MG63 (cell line): ENCODE data around the gene PLPPR2. TPM values are rescaled to one million over a fixed set of nuclear protein-coding genes. Genes with fewer than 3 reads are reported as not detected.
"Not testable (repeated sequence)": the region's sequence is repeated elsewhere in the genome, so short reads cannot be mapped to it uniquely, and the experiment has no call there.

Experiments
- DNase-seq: peaks from one replicate; pipeline ENCODE4 v3.0.0-alpha.2; 2020
- H3K27me3 ChIP-seq: fragments of 250-450 bp; sonication (Bioruptor Pico); 2 replicates; pipeline ENCODE4 v1.5.1; 2020; ENCODE audit warnings: mild to moderate bottlenecking, moderate library complexity
- H3K36me3 ChIP-seq: fragments of 250-450 bp; sonication (Bioruptor Pico); 2 replicates; pipeline ENCODE4 v1.5.1; 2020; ENCODE audit warnings: mild to moderate bottlenecking, moderate library complexity
- H3K4me3 ChIP-seq: fragments of 250-450 bp; sonication (Bioruptor Pico); 2 replicates; pipeline ENCODE4 v1.5.1; 2020; ENCODE audit warnings: mild to moderate bottlenecking, moderate library complexity
- H3K9me3 ChIP-seq: fragments of 250-450 bp; sonication (Bioruptor Pico); 2 replicates; pipeline ENCODE4 v1.5.1; 2020; ENCODE audit warnings: mild to moderate bottlenecking, moderate library complexity
- total RNA-seq: library from RNA; depleted of rRNA; stranded (reverse); fragments of >200 nt; shearing (Covaris generic); gene quantifications from 2 replicates; pipeline ENCODE4 v1.2.3, GENCODE V29; 2014; ENCODE audit warnings: low replicate concordance

PLPPR2 gene
- total RNA-seq, 1 experiment from 2014 or later: 12.3 TPM

DNA sequence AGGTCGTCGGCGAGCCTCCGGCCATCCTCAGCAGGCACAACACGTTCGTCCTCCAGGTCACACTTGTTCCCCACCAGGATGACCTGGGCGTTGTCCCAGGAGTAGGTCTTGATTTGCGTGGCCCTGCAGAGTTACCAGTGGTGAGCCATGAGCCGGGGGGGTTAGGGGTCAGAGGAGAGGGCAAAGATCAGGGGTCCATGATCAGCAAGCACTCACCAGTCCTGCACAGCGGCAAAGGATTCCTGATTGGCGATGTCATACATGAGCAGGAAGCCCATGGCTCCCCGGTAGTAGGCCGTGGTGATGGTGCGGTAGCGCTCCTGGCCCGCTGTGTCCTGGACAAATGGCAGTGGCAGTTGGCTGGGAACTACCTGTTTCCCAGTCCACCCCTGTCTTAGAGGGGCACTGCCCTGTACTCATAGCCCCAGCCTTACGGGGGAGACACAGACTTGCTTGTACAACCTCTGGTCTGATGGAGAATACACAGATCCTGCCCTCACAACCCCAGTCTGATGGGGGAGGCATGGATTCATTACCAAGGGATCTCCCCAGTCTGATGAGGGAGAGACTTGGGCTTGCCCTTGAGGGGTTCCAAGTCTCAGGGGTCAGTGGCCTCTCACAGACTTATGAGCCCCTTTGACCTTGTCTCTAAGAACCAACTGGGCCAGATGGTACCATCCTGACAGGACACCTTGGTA, 19.6 kb upstream of the PLPPR2 start:
- peaks cover 4% of the 10 kb centered on the region; the same call in 1 of the 2 replicates for H3K36me3 ChIP-seq

DNA sequence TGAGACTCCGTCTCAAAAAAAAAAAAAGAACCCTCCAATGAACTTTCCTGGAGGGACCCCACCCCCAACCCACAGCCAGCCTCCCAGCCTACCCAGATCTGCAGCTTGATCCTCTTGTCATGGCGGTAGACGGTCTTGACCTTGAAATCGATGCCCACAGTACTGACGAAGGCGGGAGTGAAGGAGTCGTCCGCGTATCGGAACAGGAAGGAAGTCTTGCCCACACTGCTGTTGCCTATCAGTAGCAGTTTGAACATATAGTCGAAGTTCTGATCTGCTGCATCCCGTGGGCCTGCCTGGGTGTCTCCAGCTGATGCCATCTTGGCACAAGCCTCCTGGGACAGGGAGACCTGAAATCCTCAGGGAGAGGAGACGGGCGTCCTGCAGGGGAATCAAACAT, 18.2 kb upstream of the PLPPR2 start:
- Histone ChIP-seq H3K4me3 (no peak overlapping the region), H3K27me3 (no peaks in the 10 kb centered on the region), H3K36me3 (peaks cover 12% of the 10 kb centered on the region), H3K9me3 (no peaks in the 10 kb centered on the region)
- no peak for DNase-seq

More for the DNA sequence above, 19.6 kb upstream of the PLPPR2 start:
- DNase-seq: no peak
- H3K27me3 ChIP-seq: no peaks in the 10 kb centered on the region
- no peaks in the 10 kb centered on the region for H3K9me3 ChIP-seq
- H3K4me3 ChIP-seq: no peak overlapping the region

GRCh38 chr19:11338121-11338520, 17.1 kb upstream of the PLPPR2 start:
- H3K27me3 ChIP-seq: no peaks in the 10 kb centered on the region
- no peak overlapping the region for H3K4me3 ChIP-seq
- no peaks in the 10 kb centered on the region for H3K9me3 ChIP-seq
- no peak for DNase-seq
- H3K36me3 ChIP-seq: peaks cover 17% of the 10 kb centered on the region

- peaks cover 17% of the 10 kb centered on the region for H3K36me3 ChIP-seq
- DNase-seq: no peak
- H3K27me3 ChIP-seq: no peaks in the 10 kb centered on the region
- H3K9me3 ChIP-seq: no peaks in the 10 kb centered on the region
- H3K4me3 ChIP-seq: no peak overlapping the region
Observed at GRCh38 chr19:11338569-11339253, 16.5 kb upstream of the PLPPR2 start.

- Histone ChIP-seq H3K27me3 (no peaks in the 10 kb centered on the region), H3K9me3 (no peaks in the 10 kb centered on the region), H3K36me3 (peaks cover 17% of the 10 kb centered on the region), H3K4me3 (peak within 1 kb of the TSS; percentile 19)
- peak; percentile 78 for DNase-seq
Observed at GRCh38 chr19:11339254-11340098, 15.8 kb upstream of the PLPPR2 start, which contains the start of gene RAB3D. Gene RAB3D, minus strand, starts transcription at chr19:11339657. Its CDS starts 2,258 bp downstream, at chr19:11337399.

GRCh38 chr19:11340099-11340467, 15.1 kb upstream of the PLPPR2 start:
- H3K9me3 ChIP-seq, DNase-seq, H3K27me3 ChIP-seq: not testable (repeated sequence)
- Histone ChIP-seq H3K4me3 (peak overlapping the region; percentile 19), H3K36me3 (peaks cover 16% of the 10 kb centered on the region)

- no peak for DNase-seq
- Histone ChIP-seq H3K4me3 (no peak overlapping the region), H3K9me3 (no peaks in the 10 kb centered on the region), H3K36me3 (peaks cover 13% of the 10 kb centered on the region), H3K27me3 (no peaks in the 10 kb centered on the region)
Observed at GRCh38 chr19:11342429-11342828, 12.8 kb upstream of the PLPPR2 start.

GRCh38 chr19:11345122-11345803, 10.0 kb upstream of the PLPPR2 start:
- Histone ChIP-seq H3K36me3 (peaks cover 13% of the 10 kb centered on the region), H3K27me3 (no peaks in the 10 kb centered on the region), H3K9me3 (peaks cover 8% of the 10 kb centered on the region), H3K4me3 (peak overlapping the region; percentile 80)
- DNase-seq: peak; percentile 77

- peak; percentile 100 for DNase-seq
- peak within 1 kb of the TSS; percentile 80 for H3K4me3 ChIP-seq
- no peaks in the 10 kb centered on the region for H3K27me3 ChIP-seq
- peaks cover 11% of the 10 kb centered on the region for H3K36me3 ChIP-seq
- H3K9me3 ChIP-seq: peaks cover 8% of the 10 kb centered on the region
Observed at GRCh38 chr19:11346104-11346940, 8.9 kb upstream of the PLPPR2 start, which contains the start of the genes CCDC159 and TMEM205. Gene CCDC159, plus strand, starts transcription at chr19:11346519. Its CDS starts 88 bp downstream, at chr19:11346607. Gene TMEM205, minus strand, starts transcription at chr19:11346268. Its CDS starts 649 bp downstream, at chr19:11345619.

- H3K27me3 ChIP-seq: no peaks in the 10 kb centered on the region
- peaks cover 8% of the 10 kb centered on the region for H3K9me3 ChIP-seq
- H3K4me3 ChIP-seq: no peak overlapping the region
- no peak for DNase-seq
- H3K36me3 ChIP-seq: 0 out of 2 replicates have a peak, but pooled peaks cover 4% of the 10 kb centered on the region
Observed at GRCh38 chr19:11347546-11348039, 7.6 kb upstream of the PLPPR2 start.

DNA sequence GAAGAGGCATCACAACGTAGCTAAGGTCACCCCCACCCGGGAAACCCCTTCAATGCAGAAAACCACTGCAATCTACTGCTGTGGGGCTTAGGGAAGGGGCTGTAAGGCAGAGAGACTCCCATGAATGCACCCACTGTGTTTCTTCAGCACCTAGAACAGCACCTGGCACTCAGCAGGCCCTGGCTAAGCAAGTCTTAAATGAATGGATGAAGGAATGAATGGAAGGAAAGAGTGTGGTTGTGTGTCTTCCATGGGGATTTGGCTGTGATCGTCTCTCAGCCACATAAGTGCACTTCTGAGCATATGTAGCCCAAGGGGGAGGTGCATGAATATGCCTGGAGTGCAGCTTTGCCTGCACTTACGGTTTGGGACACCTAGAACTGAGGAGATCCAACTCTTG, 6.1 kb upstream of the PLPPR2 start:
- no peak overlapping the region for H3K4me3 ChIP-seq
- DNase-seq: no peak
- H3K9me3 ChIP-seq: peaks cover 8% of the 10 kb centered on the region
- no peaks in the 10 kb centered on the region for H3K36me3 ChIP-seq
- H3K27me3 ChIP-seq: no peaks in the 10 kb centered on the region

GRCh38 chr19:11354102-11354501, 1.1 kb upstream of the PLPPR2 start:
- DNase-seq, H3K36me3 ChIP-seq, H3K27me3 ChIP-seq, H3K9me3 ChIP-seq, H3K4me3 ChIP-seq: not testable (repeated sequence)

DNA sequence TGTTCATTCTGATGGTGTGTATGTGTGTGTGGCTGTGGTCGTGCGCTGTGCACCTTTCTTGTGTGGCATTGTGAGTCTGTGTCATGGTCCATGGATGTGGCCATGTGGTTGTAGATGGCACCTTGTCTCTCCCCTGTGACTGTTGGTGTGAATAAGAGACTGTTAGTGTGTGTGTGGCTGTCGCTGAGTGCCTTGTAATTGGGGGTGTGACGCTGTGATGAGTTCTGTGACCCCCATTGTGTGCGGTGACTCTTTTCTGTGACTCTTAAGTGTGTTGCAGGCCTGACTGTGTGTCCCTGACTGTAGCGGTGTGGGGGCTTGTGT, 804 bp downstream of the PLPPR2 start:
- Histone ChIP-seq H3K27me3 (no peaks in the 10 kb centered on the region), H3K36me3 (peaks cover 12% of the 10 kb centered on the region), H3K4me3 (peak overlapping the region; percentile 64), H3K9me3 (no peaks in the 10 kb centered on the region)
- DNase-seq: no peak

DNA sequence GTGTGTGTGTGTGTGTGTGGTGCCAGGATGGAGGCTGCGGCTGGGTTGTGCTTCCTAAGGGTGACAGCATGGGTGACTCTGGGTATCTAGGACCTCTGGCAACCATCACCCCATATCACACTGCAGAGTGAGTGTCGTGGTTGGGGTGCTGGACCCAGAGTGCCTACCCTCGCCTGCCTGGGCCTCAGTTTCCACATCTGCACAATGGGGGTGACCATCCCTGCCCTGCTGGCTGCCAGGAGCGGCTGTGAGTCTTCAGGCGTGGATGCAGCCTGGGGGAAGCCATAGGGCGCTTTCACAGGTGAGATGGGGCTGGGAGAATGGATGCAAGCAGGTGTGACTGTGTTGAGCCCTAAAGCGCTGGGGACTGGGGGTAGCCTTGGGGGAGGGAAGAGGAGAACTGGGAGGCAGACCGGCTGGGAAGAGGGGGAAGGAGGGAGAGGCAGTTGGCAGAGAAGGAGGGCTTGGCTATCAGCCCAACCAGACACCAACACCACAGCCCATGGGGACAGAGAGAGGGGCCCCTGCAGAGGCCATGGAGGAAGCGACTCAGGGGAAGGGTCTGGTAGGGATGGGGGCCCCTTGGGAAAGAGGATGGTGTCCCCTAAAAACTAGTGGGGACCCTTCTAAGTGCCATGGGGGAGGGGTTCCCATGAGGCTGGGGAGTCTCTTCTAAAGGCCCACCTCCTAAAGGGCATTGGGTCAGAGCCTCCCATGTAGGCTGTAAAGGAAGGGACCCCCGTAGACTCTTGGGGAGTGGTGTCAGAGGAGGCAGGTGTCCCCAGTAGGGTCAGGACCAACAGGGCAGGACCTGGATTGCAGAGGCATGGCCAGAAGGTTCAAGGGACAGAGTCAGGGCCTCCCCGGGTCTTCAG, 1.7 kb downstream of the PLPPR2 start:
- H3K9me3 ChIP-seq: no peaks in the 10 kb centered on the region
- H3K4me3 ChIP-seq: no peak overlapping the region
- DNase-seq: no peak
- peaks cover 19% of the 10 kb centered on the region for H3K36me3 ChIP-seq
- H3K27me3 ChIP-seq: no peaks in the 10 kb centered on the region

DNA sequence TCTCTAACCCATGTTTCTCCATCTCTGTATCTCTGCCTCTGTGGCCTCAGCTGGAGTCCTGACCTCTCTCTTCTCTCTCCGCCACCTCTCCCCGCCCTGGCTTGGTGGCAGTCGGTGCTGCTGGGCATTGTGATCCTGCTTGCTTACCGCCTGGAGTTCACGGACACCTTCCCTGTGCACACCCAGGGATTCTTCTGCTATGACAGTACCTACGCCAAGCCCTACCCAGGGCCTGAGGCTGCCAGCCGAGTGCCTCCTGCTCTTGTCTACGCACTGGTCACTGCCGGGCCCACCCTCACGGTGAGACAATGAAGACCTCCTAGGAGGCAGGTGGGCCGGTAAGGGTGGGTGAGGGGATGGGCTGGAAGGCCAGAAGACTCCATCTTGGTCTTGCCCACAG, 4.2 kb downstream of the PLPPR2 start:
- H3K27me3 ChIP-seq: no peaks in the 10 kb centered on the region
- no peaks in the 10 kb centered on the region for H3K9me3 ChIP-seq
- no peak for DNase-seq
- no peak overlapping the region for H3K4me3 ChIP-seq
- H3K36me3 ChIP-seq: peaks cover 34% of the 10 kb centered on the region
